ENCODE measurements around the gene GFRA1. TPM values are rescaled to one million over a fixed set of nuclear protein-coding genes. Genes with fewer than 3 reads are reported as not detected.

The GFRA1 gene
- total RNA-seq, 1 experiment from 2014 or later = 24.3 TPM

- Histone ChIP-seq H3K27ac (no peak overlapping the region), H3K27me3 (no peaks in the 10 kb centered on the region)
These were observed 157.9 kb downstream of the GFRA1 start for GRCh38 chr10:116115036-116115641.

GRCh38 chr10:116113721-116114501, 159.1 kb downstream of the GFRA1 start:
- no peak for DNase-seq
- no peak overlapping the region for H3K4me3 ChIP-seq
- H3K27ac ChIP-seq = no peak overlapping the region
- no peaks in the 10 kb centered on the region for H3K27me3 ChIP-seq
- H3K4me1 ChIP-seq = no peaks in the 10 kb centered on the region
- H3K9me3 ChIP-seq (replicated peaks) = no peaks in the 10 kb centered on the region
- H3K36me3 ChIP-seq = no peaks in the 10 kb centered on the region

More at GRCh38 chr10:116115036-116115641, 157.9 kb downstream of the GFRA1 start:
- no peaks in the 10 kb centered on the region for H3K36me3 ChIP-seq
- no peaks in the 10 kb centered on the region for H3K4me1 ChIP-seq
- H3K9me3 ChIP-seq (replicated peaks) = no peaks in the 10 kb centered on the region
- no peak for DNase-seq
- H3K4me3 ChIP-seq = no peak overlapping the region

- Histone ChIP-seq H3K36me3 (no peaks in the 10 kb centered on the region), H3K4me3 (no peak overlapping the region), H3K4me1 (no peaks in the 10 kb centered on the region), H3K27me3 (no peaks in the 10 kb centered on the region), H3K9me3 (replicated peaks) (no peaks in the 10 kb centered on the region), H3K27ac (no peak overlapping the region)
- no peak for DNase-seq
These were observed 160.5 kb downstream of the GFRA1 start for GRCh38 chr10:116112232-116113231.

GRCh38 chr10:116111483-116112095, 161.4 kb downstream of the GFRA1 start:
- Histone ChIP-seq H3K9me3 (replicated peaks) (no peaks in the 10 kb centered on the region), H3K27ac (no peak overlapping the region), H3K36me3 (no peaks in the 10 kb centered on the region), H3K4me1 (no peaks in the 10 kb centered on the region), H3K27me3 (no peaks in the 10 kb centered on the region), H3K4me3 (no peak overlapping the region)
- DNase-seq = no peak

- no peak for DNase-seq
- H3K4me1 ChIP-seq = no peaks in the 10 kb centered on the region
- no peak overlapping the region for H3K27ac ChIP-seq
- no peaks in the 10 kb centered on the region for H3K36me3 ChIP-seq
- H3K27me3 ChIP-seq = no peaks in the 10 kb centered on the region
- no peak overlapping the region for H3K4me3 ChIP-seq
- no peaks in the 10 kb centered on the region for H3K9me3 ChIP-seq (replicated peaks)
These were observed 162.3 kb downstream of the GFRA1 start for GRCh38 chr10:116110736-116111135.

- DNase-seq = no peak
- no peaks in the 10 kb centered on the region for H3K9me3 ChIP-seq (replicated peaks)
- H3K27me3 ChIP-seq = no peaks in the 10 kb centered on the region
- H3K27ac ChIP-seq = no peak overlapping the region
- H3K36me3 ChIP-seq = no peaks in the 10 kb centered on the region
- no peaks in the 10 kb centered on the region for H3K4me1 ChIP-seq
- H3K4me3 ChIP-seq = no peak overlapping the region
These were observed 163.1 kb downstream of the GFRA1 start for GRCh38 chr10:116109881-116110280.

- Histone ChIP-seq H3K4me3 (no peak overlapping the region), H3K4me1 (no peaks in the 10 kb centered on the region), H3K36me3 (no peaks in the 10 kb centered on the region), H3K27ac (no peak overlapping the region), H3K9me3 (replicated peaks) (no peaks in the 10 kb centered on the region), H3K27me3 (no peaks in the 10 kb centered on the region)
- DNase-seq = no peak
These were observed 163.5 kb downstream of the GFRA1 start for GRCh38 chr10:116109481-116109880.

- H3K4me3 ChIP-seq = no peak overlapping the region
- H3K4me1 ChIP-seq = no peaks in the 10 kb centered on the region
- no peak overlapping the region for H3K27ac ChIP-seq
- H3K27me3 ChIP-seq = no peaks in the 10 kb centered on the region
- H3K36me3 ChIP-seq = no peaks in the 10 kb centered on the region
- H3K9me3 ChIP-seq (replicated peaks) = no peaks in the 10 kb centered on the region
- no peak for DNase-seq
These were observed 164.9 kb downstream of the GFRA1 start for GRCh38 chr10:116108095-116108494.

GRCh38 chr10:116106611-116107010, 166.4 kb downstream of the GFRA1 start:
- Histone ChIP-seq H3K27ac (no peak overlapping the region), H3K4me1 (no peaks in the 10 kb centered on the region), H3K4me3 (no peak overlapping the region), H3K36me3 (no peaks in the 10 kb centered on the region), H3K9me3 (replicated peaks) (no peaks in the 10 kb centered on the region), H3K27me3 (no peaks in the 10 kb centered on the region)
- DNase-seq = no peak

- Histone ChIP-seq H3K4me1 (no peaks in the 10 kb centered on the region), H3K9me3 (replicated peaks) (no peaks in the 10 kb centered on the region), H3K4me3 (no peak overlapping the region), H3K27me3 (no peaks in the 10 kb centered on the region), H3K36me3 (no peaks in the 10 kb centered on the region), H3K27ac (no peak overlapping the region)
- no peak for DNase-seq
These were observed 167.7 kb downstream of the GFRA1 start for GRCh38 chr10:116105264-116105663.

- Histone ChIP-seq H3K27me3 (no peaks in the 10 kb centered on the region), H3K27ac (no peak overlapping the region), H3K4me1 (peaks cover 4% of the 10 kb centered on the region; the same call in 1 of the 2 replicates), H3K4me3 (no peak overlapping the region), H3K9me3 (replicated peaks) (no peaks in the 10 kb centered on the region), H3K36me3 (no peaks in the 10 kb centered on the region)
- no peak for DNase-seq
These were observed 168.6 kb downstream of the GFRA1 start for GRCh38 chr10:116104210-116104932.

GRCh38 chr10:116103668-116104067, 169.3 kb downstream of the GFRA1 start:
- no peak overlapping the region for H3K4me3 ChIP-seq
- no peaks in the 10 kb centered on the region for H3K9me3 ChIP-seq (replicated peaks)
- no peak overlapping the region for H3K27ac ChIP-seq
- no peaks in the 10 kb centered on the region for H3K27me3 ChIP-seq
- no peak for DNase-seq
- peaks cover 4% of the 10 kb centered on the region for H3K4me1 ChIP-seq
- H3K36me3 ChIP-seq = no peaks in the 10 kb centered on the region

- no peaks in the 10 kb centered on the region for H3K27me3 ChIP-seq
- DNase-seq = no peak
- H3K36me3 ChIP-seq = no peaks in the 10 kb centered on the region
- no peak overlapping the region for H3K4me3 ChIP-seq
- H3K9me3 ChIP-seq (replicated peaks) = no peaks in the 10 kb centered on the region
- peaks cover 13% of the 10 kb centered on the region for H3K4me1 ChIP-seq
- no peak overlapping the region for H3K27ac ChIP-seq
These were observed 171.2 kb downstream of the GFRA1 start for GRCh38 chr10:116101616-116102315.
